ENCODE results near the gene PDZRN3.

- TF ChIP-seq CTCF (conservative IDR thresholded peaks at IDR 0.05) (no peak), ZFX (IDR thresholded peaks at IDR 0.05) (no peak)
These were observed 88.8 kb downstream of the PDZRN3 start for GRCh38 chr3:73535931-73536330.
